HFF-Myc (cell line): Measurements from ENCODE around the gene THADA.

Experiments
- DNase-seq: peaks from one replicate; pipeline ENCODE4 v3.0.0-alpha.2; 2011; ENCODE audit warnings: low read depth; ENCODE audit errors: extremely low read depth
- H3K4me3 ChIP-seq: replicated peaks from 2 replicates; pipeline ENCODE4 v1.5.1; 2011; ENCODE audit warnings: low read depth, mild to moderate bottlenecking, control low read depth, low read length
- CTCF ChIP-seq: IDR thresholded peaks from 2 replicates; pipeline ENCODE4 v1.5.1; 2012; ENCODE audit warnings: mild to moderate bottlenecking, low read depth, low read length, control low read depth; ENCODE audit errors: missing control alignments

The THADA gene

GRCh38 chr2:43426305-43427031 lies 169.4 kb downstream of the THADA start:
- H3K4me3 ChIP-seq = no peak overlapping the region
- peak; percentile 87 for DNase-seq
- no peak for TF ChIP-seq CTCF

- no peak for DNase-seq
- H3K4me3 ChIP-seq = no peak overlapping the region
- no peak for TF ChIP-seq CTCF
Measured at GRCh38 chr2:43425659-43426058, 170.2 kb downstream of the THADA start.

GRCh38 chr2:43424262-43425207 lies 171.3 kb downstream of the THADA start:
- DNase-seq = no peak

GRCh38 chr2:43423941-43424261 lies 171.9 kb downstream of the THADA start:
- H3K4me3 ChIP-seq = no peak overlapping the region
- no peak for DNase-seq
- no peak for TF ChIP-seq CTCF

More at GRCh38 chr2:43424262-43425207, 171.3 kb downstream of the THADA start:
- TF ChIP-seq CTCF = no peak
- no peak overlapping the region for H3K4me3 ChIP-seq

- no peak for DNase-seq
- TF ChIP-seq CTCF = no peak
- H3K4me3 ChIP-seq = no peak overlapping the region
Measured at GRCh38 chr2:43421194-43421593, 174.6 kb downstream of the THADA start.

- H3K4me3 ChIP-seq = no peak overlapping the region
- no peak for DNase-seq
- no peak for TF ChIP-seq CTCF
Measured at GRCh38 chr2:43420389-43420801, 175.4 kb downstream of the THADA start.
